Endothelial cell of hepatic sinusoid (primary cell): ENCODE results near the gene MCTP1.
"Not testable (repeated sequence)": the region's sequence is repeated elsewhere in the genome, so short reads cannot be mapped to it uniquely, and the experiment has no call there.

Source experiments
- in situ Hi-C: cut with HindIII; loops from 2 replicates; pipeline ENCODE4 v1.10.0; 2017; ENCODE audit warnings: low sequenced_read_pairs

MCTP1 gene

GRCh38 chr5:95256446-95256845 is 28.4 kb downstream of the MCTP1 start:
- in situ Hi-C loops, result loop anchor here (25.0 kb wide), 1 partner anchor 294 kb away; no protein-coding TSS in a partner anchor

GRCh38 chr5:95252801-95253200 is 32.1 kb downstream of the MCTP1 start:
- in situ Hi-C loops, result loop anchor here (25.0 kb wide), 1 partner anchor 290 kb away; no protein-coding TSS in a partner anchor

- in situ Hi-C loops, result loop anchor here (25.0 kb wide), 1 partner anchor 289 kb away; no protein-coding TSS in a partner anchor
These were observed 33.7 kb downstream of the MCTP1 start for GRCh38 chr5:95251185-95251584.

- in situ Hi-C loops, result no loop called here
These were observed 40.4 kb downstream of the MCTP1 start for GRCh38 chr5:95244479-95244878.

- in situ Hi-C loops, result no loop called here
These were observed 43.3 kb downstream of the MCTP1 start for GRCh38 chr5:95241635-95242034.

- in situ Hi-C loops, result no loop called here
These were observed 43.7 kb downstream of the MCTP1 start for GRCh38 chr5:95241161-95241560.

- in situ Hi-C loops, result no loop called here
These were observed 46.2 kb downstream of the MCTP1 start for GRCh38 chr5:95238560-95239325.

- in situ Hi-C loops, result no loop called here
These were observed 47.6 kb downstream of the MCTP1 start for GRCh38 chr5:95237324-95237723.

- in situ Hi-C loops, result no loop called here
These were observed 49.4 kb downstream of the MCTP1 start for GRCh38 chr5:95235439-95235982.

GRCh38 chr5:95229646-95230045 is 55.2 kb downstream of the MCTP1 start:
- in situ Hi-C loops, result no loop called here

GRCh38 chr5:95224701-95225459 is 60.0 kb downstream of the MCTP1 start:
- in situ Hi-C loops, result no loop called here

GRCh38 chr5:95223566-95224258 is 61.2 kb downstream of the MCTP1 start:
- in situ Hi-C loops, result no loop called here

- in situ Hi-C loops, result no loop called here
These were observed 62.1 kb downstream of the MCTP1 start for GRCh38 chr5:95222836-95223235.

- in situ Hi-C loops, result no loop called here
These were observed 63.7 kb downstream of the MCTP1 start for GRCh38 chr5:95221234-95221633.

GRCh38 chr5:95220381-95220780 is 64.5 kb downstream of the MCTP1 start:
- in situ Hi-C loops, result no loop called here

- in situ Hi-C loops, result no loop called here
These were observed 65.5 kb downstream of the MCTP1 start for GRCh38 chr5:95219411-95219810.

- in situ Hi-C loops, result no loop called here
These were observed 67.0 kb downstream of the MCTP1 start for GRCh38 chr5:95217881-95218280.

GRCh38 chr5:95217351-95217750 is 67.5 kb downstream of the MCTP1 start:
- in situ Hi-C loops, result no loop called here

GRCh38 chr5:95216136-95216955 is 68.5 kb downstream of the MCTP1 start:
- in situ Hi-C loops, result no loop called here

- in situ Hi-C loops, result not testable (repeated sequence)
These were observed 77.1 kb downstream of the MCTP1 start for GRCh38 chr5:95207811-95208210.
